NCI-H1436 (cell line): Measurements from ENCODE around the gene IGF2.

Source experiments
- DNase-seq: peaks from one replicate; lab custom pipeline; 2025; lab: John Stamatoyannopoulos, UW

The IGF2 gene

GRCh38 chr11:2091786-2092463 lies 47.3 kb downstream of the IGF2 start:
- DNase-seq = no peak

DNA sequence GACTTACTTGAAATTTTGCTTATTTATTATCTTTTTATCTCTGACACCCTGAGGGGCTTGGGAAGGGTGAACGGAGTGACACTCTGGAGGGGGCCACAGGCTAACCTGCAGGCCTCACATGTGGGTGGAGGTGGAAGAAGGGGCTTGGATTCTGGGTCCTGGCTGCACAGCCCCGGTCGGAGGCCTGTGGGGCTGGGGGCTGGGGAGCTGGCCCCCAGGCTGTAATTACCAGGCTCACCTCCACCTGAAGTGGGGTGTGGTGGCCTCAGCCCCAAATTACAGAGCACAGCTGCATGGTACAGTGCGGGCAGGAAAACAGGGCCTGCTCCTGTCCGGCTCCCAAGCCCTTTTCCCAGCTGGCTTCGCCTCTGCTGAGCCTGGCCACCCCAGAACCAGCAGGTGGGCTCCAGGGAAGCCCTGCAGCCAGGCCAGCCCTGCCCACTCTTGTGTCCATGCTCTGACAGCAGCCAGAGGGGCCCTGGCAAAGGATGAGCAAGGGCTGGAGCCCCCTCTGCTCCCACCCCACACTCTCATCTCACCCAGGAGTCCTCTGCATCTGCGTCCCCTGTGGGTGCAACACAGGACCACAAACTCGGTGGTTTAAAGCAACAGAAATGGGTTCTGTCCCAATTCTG lies 48.0 kb downstream of the IGF2 start:
- no peak for DNase-seq

GRCh38 chr11:2090172-2091111 lies 48.7 kb downstream of the IGF2 start:
- DNase-seq = no peak

DNA sequence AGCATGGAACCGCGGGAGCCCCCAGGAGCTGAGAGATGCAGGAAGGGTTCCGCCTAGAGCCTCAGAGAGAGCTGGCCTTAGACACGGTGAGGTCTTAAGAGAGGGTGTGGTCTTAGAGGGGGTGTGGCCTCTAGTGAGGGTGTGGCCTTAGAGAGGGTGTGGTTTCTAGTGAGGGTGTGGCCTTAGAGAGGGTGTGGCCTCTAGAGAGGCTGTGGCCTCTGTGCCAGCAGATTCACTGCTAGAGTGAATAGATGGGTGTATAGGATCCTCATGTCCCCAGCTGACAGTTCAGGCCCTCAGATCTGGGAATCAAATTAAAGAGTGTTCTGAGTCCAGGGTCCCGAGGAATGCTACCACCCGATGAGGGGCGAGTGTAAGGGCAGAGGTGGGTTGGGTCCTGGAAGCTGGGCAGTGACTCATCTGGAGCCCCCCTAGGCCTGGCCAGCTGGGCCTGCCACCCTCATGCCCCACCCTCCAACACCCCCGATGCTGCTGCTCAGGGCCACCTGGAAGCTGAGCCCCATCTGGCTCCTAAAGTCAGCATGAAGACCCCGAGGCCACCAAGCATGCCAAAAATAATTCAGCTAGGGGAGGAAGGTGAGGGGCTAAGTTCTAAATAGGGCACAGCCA lies 49.5 kb downstream of the IGF2 start:
- peak; percentile 6 for DNase-seq

DNA sequence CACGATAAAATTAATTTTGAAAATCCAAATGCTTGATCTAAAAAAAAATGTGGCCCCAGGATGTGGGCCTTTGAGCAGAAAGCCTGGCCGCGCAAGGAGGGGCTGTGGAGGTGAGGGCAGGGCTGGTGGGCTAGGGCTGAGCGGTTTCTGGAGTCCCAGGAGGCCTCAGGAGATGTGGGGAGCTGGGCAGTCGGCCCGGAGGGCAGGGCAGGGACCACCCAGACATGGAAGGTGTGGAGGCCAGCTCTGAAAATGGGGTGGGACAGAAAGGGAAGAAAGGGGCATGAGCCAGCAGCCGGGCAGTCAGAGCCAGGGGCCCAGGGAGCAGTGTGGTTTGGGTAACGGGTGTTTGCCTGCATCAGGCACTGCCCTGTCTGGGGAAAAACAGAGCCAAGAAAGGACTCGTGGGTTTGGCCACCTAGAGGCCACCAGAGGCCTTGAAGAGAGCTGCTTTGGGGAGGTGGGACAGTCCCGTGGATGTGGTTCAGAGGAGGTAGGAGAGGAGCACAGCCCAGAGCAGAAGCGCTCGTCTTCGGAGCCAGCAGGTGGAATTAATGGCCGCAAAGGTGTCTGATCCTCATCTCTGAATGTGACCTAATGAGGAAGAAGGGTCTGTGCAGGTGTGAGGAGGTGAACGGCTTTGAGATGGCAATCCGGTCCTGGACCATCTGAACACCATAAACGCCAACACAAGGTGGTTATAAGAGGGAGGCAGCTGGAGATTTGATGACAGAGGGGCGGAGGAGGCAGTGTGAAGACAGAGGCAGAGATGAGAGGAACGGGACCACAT lies 50.2 kb downstream of the IGF2 start:
- DNase-seq = no peak

GRCh38 chr11:2088284-2088683 lies 50.9 kb downstream of the IGF2 start:
- DNase-seq = no peak

- DNase-seq = no peak
Measured at GRCh38 chr11:2086239-2087040, 52.7 kb downstream of the IGF2 start.

DNA sequence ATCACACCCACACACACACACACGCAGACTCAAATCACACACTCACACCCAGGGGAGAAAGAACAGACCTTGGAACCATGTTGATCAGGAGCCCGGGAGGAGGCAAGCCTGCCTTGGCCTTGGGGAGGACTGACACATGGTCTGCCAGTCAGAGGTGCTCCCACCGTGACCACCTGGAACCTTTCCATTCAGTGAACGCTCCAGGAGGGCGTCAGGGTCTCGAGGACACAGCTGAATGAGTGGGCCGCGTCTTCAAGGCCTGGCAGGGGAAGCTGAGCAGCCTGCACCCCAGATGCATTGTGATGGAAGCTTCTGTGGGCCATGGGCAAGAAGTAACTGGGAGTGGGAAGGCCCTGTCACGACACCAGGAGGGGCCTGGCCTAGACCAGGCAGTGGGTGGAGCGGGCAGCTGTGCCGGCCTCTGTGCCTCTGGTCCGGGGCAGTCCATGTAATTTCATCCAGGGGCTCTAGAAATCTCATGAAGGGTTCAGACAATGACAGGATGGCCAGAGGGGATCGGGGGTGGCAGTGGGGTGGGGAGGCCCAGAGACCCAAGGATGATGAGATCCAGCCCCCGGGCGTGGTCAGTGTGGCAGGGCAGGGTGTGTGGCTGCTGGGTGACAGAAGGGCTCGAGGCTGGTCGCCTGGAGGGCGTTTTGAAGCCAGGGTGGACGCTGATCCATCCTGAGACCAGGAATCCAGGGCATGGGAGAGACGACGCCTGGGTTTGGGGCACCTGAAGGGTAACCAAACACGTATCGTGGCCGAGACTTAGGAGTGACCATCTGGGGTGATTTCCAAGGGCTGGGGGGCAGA lies 53.7 kb downstream of the IGF2 start:
- no peak for DNase-seq

GRCh38 chr11:2084721-2085120 lies 54.5 kb downstream of the IGF2 start:
- no peak for DNase-seq
